PFSK-1 (cell line): ENCODE results near the gene NCBP2L.

Source experiments
- FOXP2 ChIP-seq: optimal IDR thresholded peaks from 2 replicates; pipeline ENCODE3; 2011; ENCODE audit warnings: borderline replicate concordance, control low read depth, inconsistent platforms; ENCODE audit not compliant: insufficient read depth; ENCODE audit errors: extremely low read length, extremely low read depth
- POLR2AphosphoS5 ChIP-seq: IDR thresholded peaks from 2 replicates; pipeline ENCODE4 v1.6.1; 2012; ENCODE audit warnings: low read depth, mild to moderate bottlenecking, control low read depth, low read length, moderate library complexity
- SIN3A ChIP-seq: IDR thresholded peaks from 2 replicates; pipeline ENCODE4 v1.6.1; 2012; ENCODE audit warnings: mild to moderate bottlenecking, low read length, moderate library complexity, borderline replicate concordance; ENCODE audit not compliant: insufficient read depth
- TAF1 ChIP-seq: IDR thresholded peaks from 2 replicates; pipeline ENCODE4 v1.6.1; 2012; ENCODE audit warnings: low read length, control low read depth, borderline replicate concordance; ENCODE audit not compliant: insufficient read depth
- TF ChIP-seq, protein P1 (sequence below), 2 experiments: IDR thresholded peaks; 2 replicates each; pipeline versions ENCODE4 v1.6.1 to v1.8.0; 2011 to 2012; ENCODE audit warnings: low read depth in 2 of 2, low read length in 2 of 2, control low read depth in 1 of 2, inconsistent platforms in 1 of 2, mild to moderate bottlenecking in 1 of 2, moderate library complexity in 1 of 2; ENCODE audit not compliant: insufficient read depth in 1 of 2

NCBP2L gene

DNA sequence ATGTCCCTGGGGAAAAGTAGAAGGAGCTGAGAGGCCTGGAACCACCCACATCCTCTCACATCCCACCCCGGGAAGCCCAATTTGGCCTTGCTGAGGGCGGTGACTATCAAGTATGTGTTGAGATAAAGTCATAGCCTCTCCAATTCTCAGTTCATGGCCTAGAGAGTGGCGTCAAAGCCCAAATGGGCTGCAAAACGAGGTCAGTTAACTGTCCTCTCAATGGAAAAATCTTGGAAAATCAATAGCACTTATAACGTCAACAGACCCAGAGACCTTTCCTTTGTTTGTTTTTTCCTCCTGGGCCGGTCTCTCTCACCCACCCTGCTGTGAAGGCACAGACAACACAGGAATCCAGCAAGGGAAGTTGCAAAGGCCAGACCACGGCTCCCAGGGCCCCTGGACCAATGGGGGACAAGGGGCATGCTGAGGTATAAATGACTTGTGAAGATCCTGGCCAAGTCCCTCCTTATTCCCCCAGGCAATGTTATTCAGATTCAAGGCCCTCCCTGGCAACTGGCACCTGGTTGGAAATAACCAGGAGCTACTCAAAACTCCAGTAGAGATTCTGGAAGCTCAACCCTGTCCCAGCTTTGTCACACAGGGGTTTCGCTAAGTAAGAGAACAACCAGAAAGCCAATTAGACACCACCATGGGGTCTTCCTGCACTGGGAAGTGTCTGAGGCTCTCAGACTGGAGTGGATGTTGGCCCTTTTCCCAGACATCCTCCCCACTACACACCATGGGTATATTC, 40.6 kb upstream of the NCBP2L start:
- no peak for TF ChIP-seq SIN3A
- TF ChIP-seq, protein P1, sequence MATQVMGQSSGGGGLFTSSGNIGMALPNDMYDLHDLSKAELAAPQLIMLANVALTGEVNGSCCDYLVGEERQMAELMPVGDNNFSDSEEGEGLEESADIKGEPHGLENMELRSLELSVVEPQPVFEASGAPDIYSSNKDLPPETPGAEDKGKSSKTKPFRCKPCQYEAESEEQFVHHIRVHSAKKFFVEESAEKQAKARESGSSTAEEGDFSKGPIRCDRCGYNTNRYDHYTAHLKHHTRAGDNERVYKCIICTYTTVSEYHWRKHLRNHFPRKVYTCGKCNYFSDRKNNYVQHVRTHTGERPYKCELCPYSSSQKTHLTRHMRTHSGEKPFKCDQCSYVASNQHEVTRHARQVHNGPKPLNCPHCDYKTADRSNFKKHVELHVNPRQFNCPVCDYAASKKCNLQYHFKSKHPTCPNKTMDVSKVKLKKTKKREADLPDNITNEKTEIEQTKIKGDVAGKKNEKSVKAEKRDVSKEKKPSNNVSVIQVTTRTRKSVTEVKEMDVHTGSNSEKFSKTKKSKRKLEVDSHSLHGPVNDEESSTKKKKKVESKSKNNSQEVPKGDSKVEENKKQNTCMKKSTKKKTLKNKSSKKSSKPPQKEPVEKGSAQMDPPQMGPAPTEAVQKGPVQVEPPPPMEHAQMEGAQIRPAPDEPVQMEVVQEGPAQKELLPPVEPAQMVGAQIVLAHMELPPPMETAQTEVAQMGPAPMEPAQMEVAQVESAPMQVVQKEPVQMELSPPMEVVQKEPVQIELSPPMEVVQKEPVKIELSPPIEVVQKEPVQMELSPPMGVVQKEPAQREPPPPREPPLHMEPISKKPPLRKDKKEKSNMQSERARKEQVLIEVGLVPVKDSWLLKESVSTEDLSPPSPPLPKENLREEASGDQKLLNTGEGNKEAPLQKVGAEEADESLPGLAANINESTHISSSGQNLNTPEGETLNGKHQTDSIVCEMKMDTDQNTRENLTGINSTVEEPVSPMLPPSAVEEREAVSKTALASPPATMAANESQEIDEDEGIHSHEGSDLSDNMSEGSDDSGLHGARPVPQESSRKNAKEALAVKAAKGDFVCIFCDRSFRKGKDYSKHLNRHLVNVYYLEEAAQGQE (IDR thresholded peaks at IDR 0.05; ENCODE audit: insufficient read depth in 1 of 2, low read depth in 2 of 2, low read length in 2 of 2): no peak
- no peak for TF ChIP-seq FOXP2
- no peak for TF ChIP-seq POLR2AphosphoS5
- no peak for TF ChIP-seq TAF1

DNA sequence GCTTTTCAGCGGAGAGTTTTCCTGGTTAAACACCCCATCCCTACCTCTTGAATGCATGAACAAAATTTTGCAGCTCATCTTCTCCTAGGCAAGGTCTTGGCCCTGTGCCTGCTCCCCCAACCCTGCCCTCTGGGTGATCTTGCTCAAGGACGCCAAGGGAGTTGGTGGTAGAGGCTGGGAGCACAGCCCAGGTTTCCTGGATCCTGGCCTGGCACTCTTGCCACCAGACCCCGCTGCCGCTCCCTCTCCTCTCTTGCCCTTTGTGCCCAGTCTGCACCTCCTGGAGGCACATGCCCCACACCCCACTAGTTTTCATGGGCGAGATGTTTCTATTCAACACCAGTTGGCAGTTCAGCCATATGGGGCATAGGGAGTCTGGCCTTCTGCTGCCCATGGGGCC, 39.3 kb upstream of the NCBP2L start:
- TF ChIP-seq SIN3A: no peak
- TF ChIP-seq, protein P1 (IDR thresholded peaks at IDR 0.05; ENCODE audit: insufficient read depth in 1 of 2, low read depth in 2 of 2, low read length in 2 of 2): no peak
- TF ChIP-seq FOXP2: no peak
- no peak for TF ChIP-seq POLR2AphosphoS5
- TF ChIP-seq TAF1: no peak

DNA sequence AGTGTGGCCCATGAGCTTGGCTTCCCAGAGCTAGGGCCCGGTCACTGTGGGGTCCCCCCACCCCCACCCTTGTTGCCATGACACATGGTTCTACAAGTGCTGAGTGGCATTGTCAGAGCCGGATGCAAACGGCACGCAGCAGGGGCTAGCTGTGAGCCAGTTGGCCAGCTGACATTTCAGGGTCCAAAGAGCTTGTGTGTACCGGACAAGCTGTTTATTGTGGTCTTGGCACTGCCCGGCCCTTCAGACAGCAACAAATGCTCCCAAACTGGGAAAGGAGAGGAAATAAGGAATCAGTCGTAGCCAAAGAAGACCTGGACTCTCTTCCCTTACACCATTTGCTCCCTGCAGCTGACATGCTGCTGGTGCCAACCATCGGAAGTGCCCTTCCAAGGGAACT, 38.8 kb upstream of the NCBP2L start:
- TF ChIP-seq TAF1: no peak
- no peak for TF ChIP-seq POLR2AphosphoS5
- TF ChIP-seq SIN3A: no peak
- TF ChIP-seq, protein P1 (IDR thresholded peaks at IDR 0.05; ENCODE audit: insufficient read depth in 1 of 2, low read depth in 2 of 2, low read length in 2 of 2): no peak
- TF ChIP-seq FOXP2: no peak

DNA sequence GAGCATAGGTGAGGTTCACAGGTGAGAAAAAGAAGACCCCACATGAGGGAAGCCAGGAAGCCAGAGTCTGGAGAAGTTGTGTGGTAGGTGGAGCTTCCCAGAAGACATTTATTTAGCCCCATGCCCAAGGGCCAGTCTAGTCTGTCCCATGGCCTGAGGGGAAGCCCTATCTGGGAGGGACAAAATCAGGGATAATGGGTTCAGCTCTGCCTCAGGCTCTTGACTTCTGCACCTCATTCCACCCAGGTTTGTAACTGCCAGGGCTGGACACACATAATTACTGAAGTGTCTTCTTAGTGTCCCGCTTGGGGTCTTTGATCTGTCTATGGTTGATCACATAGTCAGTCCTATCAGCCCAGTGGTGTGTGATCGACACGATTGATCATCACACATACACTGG, 38.0 kb upstream of the NCBP2L start:
- TF ChIP-seq FOXP2 (no peak), SIN3A (no peak), POLR2AphosphoS5 (no peak), TAF1 (no peak)
- TF ChIP-seq, protein P1 (IDR thresholded peaks at IDR 0.05; ENCODE audit: insufficient read depth in 1 of 2, low read depth in 2 of 2, low read length in 2 of 2): no peak
